Esophagus muscularis mucosa (tissue), 4 donors: Measurements from ENCODE around the gene TAF5L. TPM values are rescaled to one million over a fixed set of nuclear protein-coding genes. Genes with fewer than 3 reads are reported as not detected.
A peak's percentile ranks its signal among the peaks of the same experiment; 100 is the strongest.

ENCODE experiments used
- DNase-seq: peaks from one replicate; pipeline ENCODE4 v3.0.0-alpha.2; 2017; ENCODE audit errors: extremely low spot score
- H3K27ac ChIP-seq, 4 donors: fragments of 200-600 bp; sonication (generic); replicated peaks in 1 of 4; 1 replicate in 3 of 4; 2 replicates in 1 of 4; pipeline ENCODE4 v1.5.1; 2016 to 2019; ENCODE audit warnings: mild to moderate bottlenecking in 1 of 4
- H3K27me3 ChIP-seq, 4 donors: fragments of 200-600 bp; sonication (generic); one replicate each; pipeline versions ENCODE4 v1.5.1 to v1.6.0; 2016 to 2019
- H3K36me3 ChIP-seq, 4 donors: fragments of 200-600 bp; sonication (generic); one replicate each; pipeline ENCODE4 v1.5.1; 2016 to 2019
- H3K4me1 ChIP-seq, 4 donors: fragments of 200-600 bp; sonication (generic); one replicate each; pipeline ENCODE4 v1.5.1; 2016 to 2019
- H3K4me3 ChIP-seq, 4 donors: fragments of 200-600 bp; sonication (generic); 1 replicate in 2 of 4; 2 replicates in 2 of 4; pipeline ENCODE4 v1.5.1; 2016 to 2019; ENCODE audit warnings: mild to moderate bottlenecking in 4 of 4, moderate library complexity in 1 of 4
- H3K9me3 ChIP-seq, 4 donors: fragments of 200-600 bp; sonication (generic); 1 replicate in 3 of 4; 2 replicates in 1 of 4; pipeline ENCODE4 v1.5.1; 2016 to 2019
- EP300 ChIP-seq: sonication (generic); formaldehyde crosslinking; IDR thresholded peaks from one replicate; pipeline ENCODE4 v1.6.1; 2017; ENCODE audit warnings: antibody characterized with exemption
- POLR2A ChIP-seq: fragments of 450-650 bp; IDR thresholded peaks from one replicate; pipeline ENCODE4 v1.6.1; 2017; ENCODE audit warnings: antibody characterized with exemption, moderate library complexity, mild to moderate bottlenecking, low read depth
- POLR2AphosphoS5 ChIP-seq, 2 donors: sonication (generic); formaldehyde crosslinking; IDR thresholded peaks; one replicate each; pipeline ENCODE4 v1.6.1; 2017; ENCODE audit warnings: antibody characterized with exemption in 2 of 2
- WGBS: methylation state at CpG from one replicate; pipeline ENCODE4 v1.1.5; 2018; 5-methylcytosine and 5-hydroxymethylcytosine counted together
- intact Hi-C: fragments of 100-400 bp; cut with DNase I; formaldehyde crosslinking; loops from one replicate; pipeline ENCODE4 v1.15.1; 2023
- small RNA-seq, 3 donors: library from RNA; depleted of rRNA; stranded (forward); fragments of <200 nt; gene quantifications; one replicate each; pipeline ENCODE3, GENCODE V24; 2016
- total RNA-seq, 4 donors: library from RNA; depleted of rRNA; stranded (reverse); fragments of >200 nt; gene quantifications; one replicate each; pipeline versions ENCODE4 v1.1.0 to v1.2.1, GENCODE V29; 2016
- TF ChIP-seq, protein P1 (sequence below), 3 experiments: fragments of 200-600 bp in 2 of 3; fragments of 450-650 bp in 1 of 3; sonication (generic) in 2 of 3; IDR thresholded peaks; one replicate each; pipeline ENCODE4 v1.5.1; 2017 to 2019; ENCODE audit warnings: antibody characterized with exemption in 3 of 3, mild to moderate bottlenecking in 2 of 3, moderate library complexity in 1 of 3

The TAF5L gene
- total RNA-seq, 4 donors from 2014 or later: 18.7 to 29.6 (median 23.4) TPM

GRCh38 chr1:229550812-229551567 lies 74.9 kb downstream of the TAF5L start:
- H3K4me1 ChIP-seq: peaks cover 26 to 63% (median 56%) of the 10 kb centered on the region in 4 donors
- H3K36me3 ChIP-seq: peaks cover 19 to 33% (median 26%) of the 10 kb centered on the region in 4 donors
- whole genome bisulfite sequencing: 50% methylated on average over 3 of the region's 3 CpGs
- TF ChIP-seq, protein P1, sequence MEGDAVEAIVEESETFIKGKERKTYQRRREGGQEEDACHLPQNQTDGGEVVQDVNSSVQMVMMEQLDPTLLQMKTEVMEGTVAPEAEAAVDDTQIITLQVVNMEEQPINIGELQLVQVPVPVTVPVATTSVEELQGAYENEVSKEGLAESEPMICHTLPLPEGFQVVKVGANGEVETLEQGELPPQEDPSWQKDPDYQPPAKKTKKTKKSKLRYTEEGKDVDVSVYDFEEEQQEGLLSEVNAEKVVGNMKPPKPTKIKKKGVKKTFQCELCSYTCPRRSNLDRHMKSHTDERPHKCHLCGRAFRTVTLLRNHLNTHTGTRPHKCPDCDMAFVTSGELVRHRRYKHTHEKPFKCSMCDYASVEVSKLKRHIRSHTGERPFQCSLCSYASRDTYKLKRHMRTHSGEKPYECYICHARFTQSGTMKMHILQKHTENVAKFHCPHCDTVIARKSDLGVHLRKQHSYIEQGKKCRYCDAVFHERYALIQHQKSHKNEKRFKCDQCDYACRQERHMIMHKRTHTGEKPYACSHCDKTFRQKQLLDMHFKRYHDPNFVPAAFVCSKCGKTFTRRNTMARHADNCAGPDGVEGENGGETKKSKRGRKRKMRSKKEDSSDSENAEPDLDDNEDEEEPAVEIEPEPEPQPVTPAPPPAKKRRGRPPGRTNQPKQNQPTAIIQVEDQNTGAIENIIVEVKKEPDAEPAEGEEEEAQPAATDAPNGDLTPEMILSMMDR (IDR thresholded peaks at IDR 0.05): no peak
- no peak for TF ChIP-seq POLR2AphosphoS5 (IDR thresholded peaks at IDR 0.05)
- peak overlapping the region; percentile 14 to 55 (median 46) for H3K27ac ChIP-seq
- H3K9me3 ChIP-seq: no peaks in the 10 kb centered on the region
- H3K27me3 ChIP-seq: no peaks in the 10 kb centered on the region
- DNase-seq: no peak
- intact Hi-C loops: no loop called here
- no peak overlapping the region for H3K4me3 ChIP-seq

DNA sequence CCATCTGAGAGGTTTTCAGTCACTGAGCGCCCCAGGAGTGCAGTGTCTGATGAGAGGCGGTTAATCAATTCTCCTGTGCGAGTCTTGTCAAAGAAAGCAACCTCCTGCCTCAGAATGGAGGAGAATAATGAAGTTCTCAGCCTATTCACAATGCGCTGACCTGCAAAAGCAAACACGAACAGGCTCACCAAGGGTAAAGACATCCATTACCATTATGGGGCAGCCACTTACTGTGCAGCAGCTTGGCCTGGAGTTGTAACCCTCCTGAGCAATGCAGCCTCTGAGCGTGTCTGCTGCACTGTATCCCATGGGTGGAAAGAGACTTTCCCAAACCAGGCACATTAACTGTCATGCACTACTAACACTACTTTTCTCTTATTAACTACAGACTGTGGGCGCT lies 78.4 kb downstream of the TAF5L start:
- TF ChIP-seq EP300 (no peak), POLR2A (no peak), POLR2AphosphoS5 (IDR thresholded peaks at IDR 0.05) (no peak)
- TF ChIP-seq, protein P1 (IDR thresholded peaks at IDR 0.05): no peak
- Histone ChIP-seq H3K27ac (no peak overlapping the region), H3K27me3 (no peaks in the 10 kb centered on the region), H3K36me3 (peaks cover 38 to 62% (median 53%) of the 10 kb centered on the region in 4 donors), H3K9me3 (no peaks in the 10 kb centered on the region), H3K4me3 (no peak overlapping the region), H3K4me1 (peaks cover 14 to 30% (median 24%) of the 10 kb centered on the region in 4 donors)
- intact Hi-C loops: no loop called here
- 95% methylated on average over 7 of the region's 7 CpGs for WGBS
- no peak for DNase-seq

- 100% methylated on average over 1 of the region's 1 CpG for WGBS
- intact Hi-C loops: no loop called here
- Histone ChIP-seq H3K27me3 (no peaks in the 10 kb centered on the region), H3K4me3 (no peak overlapping the region), H3K9me3 (no peaks in the 10 kb centered on the region), H3K36me3 (peaks cover 51 to 91% (median 79%) of the 10 kb centered on the region in 4 donors), H3K27ac (no peak overlapping the region), H3K4me1 (peaks cover 0 to 2% (median under 1%) of the 10 kb centered on the region in 4 donors)
- DNase-seq: no peak
- TF ChIP-seq POLR2A (no peak), EP300 (no peak), POLR2AphosphoS5 (IDR thresholded peaks at IDR 0.05) (no peak)
- TF ChIP-seq, protein P1 (IDR thresholded peaks at IDR 0.05): no peak
Measured at GRCh38 chr1:229544587-229544986, 81.3 kb downstream of the TAF5L start.

Small RNA genes within 50 kb of the gene (small RNA-seq; reads per million reads assigned to genes)
- gene HMGN2P19: 0 reads per million in 3 donors
- gene RNA5SP78: 0 reads per million in 3 donors

Other genes starting within 250 kb of the TAF5L start
- under 1 TPM in 3 of 4 donors, not detected in 1; 0.29 to 0.58 (median 0.42) TPM for gene ACTA1, start 192.0 kb downstream of the TAF5L start, total RNA-seq
- 10 to 100 TPM; 23.1 to 37.0 (median 24.3) TPM for gene NUP133, start 117.8 kb downstream of the TAF5L start, total RNA-seq
- gene ABCB10, start 67.4 kb downstream of the TAF5L start, total RNA-seq: 10 to 100 TPM; 14.1 to 28.7 (median 21.3) TPM
- gene URB2, start 125 bp upstream of the TAF5L start, total RNA-seq: 10 to 100 TPM in 1 of 4 donors, 1 to 10 TPM in 3; 5.0 to 14.6 (median 8.3) TPM